GM23338 (cell line): ENCODE data around the gene DDX60. TPM values are rescaled to one million over a fixed set of nuclear protein-coding genes. Genes with fewer than 3 reads are reported as not detected.

Experiments
- ATAC-seq: fragments of 200-7000 bp; cut with Tn5 transposase; 3 replicates; pipeline ENCODE4 v1.9.1; 2020
- DNase-seq: peaks from one replicate; pipeline ENCODE4 v3.0.0-alpha.2; 2015; ENCODE audit warnings: low spot score
- H2AFZ ChIP-seq: fragments of 200-600 bp; sonication (generic); 2 replicates; pipeline ENCODE4 v1.8.0; 2016; ENCODE audit warnings: antibody characterized with exemption, mild to moderate bottlenecking, moderate library complexity
- H3F3A ChIP-seq: fragments of 200-600 bp; sonication (generic); replicated peaks from 2 replicates; pipeline ENCODE4 v1.8.0; 2017; ENCODE audit warnings: antibody characterized with exemption, mixed run types, low read depth
- H3K27ac ChIP-seq: fragments of 200-600 bp; sonication (generic); 2 replicates; pipeline ENCODE4 v1.6.1; 2016; ENCODE audit warnings: low read depth
- H3K27me3 ChIP-seq: fragments of 200-600 bp; sonication (generic); 2 replicates; pipeline ENCODE4 v1.8.0; 2016; ENCODE audit warnings: mild to moderate bottlenecking, mixed run types, moderate library complexity; ENCODE audit not compliant: insufficient read depth
- H3K36me3 ChIP-seq: fragments of 200-600 bp; sonication (generic); 2 replicates; pipeline ENCODE4 v1.8.0; 2016; ENCODE audit warnings: mild to moderate bottlenecking; ENCODE audit not compliant: insufficient read depth
- H3K4me1 ChIP-seq: fragments of 200-600 bp; sonication (generic); 2 replicates; pipeline ENCODE4 v1.8.0; 2016; ENCODE audit warnings: mild to moderate bottlenecking, moderate library complexity; ENCODE audit not compliant: insufficient read depth
- H3K4me2 ChIP-seq: fragments of 200-600 bp; sonication (generic); 2 replicates; pipeline ENCODE4 v1.7.1; 2017; ENCODE audit warnings: mixed run types
- H3K4me3 ChIP-seq: fragments of 200-600 bp; sonication (generic); 2 replicates; pipeline ENCODE4 v1.6.1; 2016; ENCODE audit warnings: mixed run types
- H3K79me2 ChIP-seq: fragments of 200-600 bp; sonication (generic); replicated peaks from 2 replicates; pipeline ENCODE4 v1.8.0; 2017; ENCODE audit warnings: mild to moderate bottlenecking; ENCODE audit not compliant: insufficient read depth
- H3K9me2 ChIP-seq: fragments of 200-600 bp; sonication (generic); 2 replicates; pipeline ENCODE4 v1.8.0; 2017; ENCODE audit not compliant: insufficient read depth
- H4K20me1 ChIP-seq: fragments of 200-600 bp; sonication (generic); replicated peaks from 2 replicates; pipeline ENCODE4 v1.8.0; 2017; ENCODE audit warnings: mild to moderate bottlenecking; ENCODE audit not compliant: insufficient read depth
- H3K27ac Mint-ChIP-seq: 2 replicates; pipeline ENCODE4 v1.8.0; 2020; ENCODE audit warnings: inconsistent platforms, mild to moderate bottlenecking, moderate library complexity, mixed read lengths
- H3K27me3 Mint-ChIP-seq: 3 replicates; pipeline ENCODE4 v1.8.0; 2022; ENCODE audit warnings: low read depth, mild to moderate bottlenecking, moderate library complexity, mixed read lengths, inconsistent platforms; ENCODE audit not compliant: insufficient read depth, poor library complexity
- H3K36me3 Mint-ChIP-seq: 3 replicates; pipeline ENCODE4 v1.8.0; 2021; ENCODE audit warnings: low read depth, mild to moderate bottlenecking, inconsistent platforms, moderate library complexity, mixed read lengths
- H3K4me1 Mint-ChIP-seq: 3 replicates; pipeline ENCODE4 v1.8.0; 2020; ENCODE audit warnings: mild to moderate bottlenecking, inconsistent platforms, mixed read lengths
- H3K4me3 Mint-ChIP-seq: 3 replicates; pipeline ENCODE4 v1.8.0; 2021; ENCODE audit warnings: moderate library complexity, mild to moderate bottlenecking, inconsistent platforms, mixed read lengths
- H3K9me3 Mint-ChIP-seq: 3 replicates; pipeline ENCODE4 v1.8.0; 2020; ENCODE audit warnings: moderate library complexity, mild to moderate bottlenecking, inconsistent platforms, mixed read lengths
- CREB1 ChIP-seq: fragments of 250-450 bp; sonication (Bioruptor Pico); IDR thresholded peaks from 2 replicates; pipeline ENCODE4 v1.5.0; 2020; ENCODE audit warnings: low read depth, mild to moderate bottlenecking, moderate library complexity
- CTCF ChIP-seq, 2 experiments: fragments of 200-600 bp in 1 of 2; sonication (generic) in 1 of 2; conservative IDR thresholded peaks; 2 replicates each; pipeline versions ENCODE4 v1.5.1 to v1.6.1; 2016 to 2017; ENCODE audit warnings: antibody characterized with exemption in 2 of 2, low read depth in 2 of 2, mild to moderate bottlenecking in 2 of 2, moderate library complexity in 1 of 2
- EZH2 ChIP-seq: fragments of 200-600 bp; sonication (generic); IDR thresholded peaks from one replicate; pipeline ENCODE4 v1.8.0; 2017; ENCODE audit warnings: antibody characterized with exemption, mild to moderate bottlenecking, low read depth; ENCODE audit not compliant: unreplicated experiment
- EZH2phosphoT487 ChIP-seq: fragments of 200-600 bp; sonication (generic); IDR thresholded peaks from one replicate; pipeline ENCODE4 v1.8.1; 2018; ENCODE audit warnings: antibody characterized with exemption; ENCODE audit not compliant: unreplicated experiment
- JUNB ChIP-seq: IDR thresholded peaks from one replicate; pipeline ENCODE4 v1.6.1; 2016; ENCODE audit warnings: antibody characterized with exemption; ENCODE audit not compliant: unreplicated experiment
- NANOG ChIP-seq: IDR thresholded peaks from 2 replicates; pipeline ENCODE4 v1.6.1; 2016; ENCODE audit warnings: antibody characterized with exemption, borderline replicate concordance
- POLR2AphosphoS5 ChIP-seq: IDR thresholded peaks from 2 replicates; pipeline ENCODE4 v1.6.1; 2016; ENCODE audit warnings: antibody characterized with exemption, low read depth
- REST ChIP-seq: IDR thresholded peaks from one replicate; pipeline ENCODE4 v1.6.1; 2018; ENCODE audit warnings: antibody characterized with exemption; ENCODE audit not compliant: unreplicated experiment
- STAT1 ChIP-seq: IDR thresholded peaks from one replicate; pipeline ENCODE4 v1.6.1; 2016; ENCODE audit warnings: antibody characterized with exemption; ENCODE audit not compliant: unreplicated experiment
- ZNF114 ChIP-seq: fragments of 250-450 bp; sonication (Bioruptor Pico); IDR thresholded peaks from 2 replicates; pipeline ENCODE4 v1.5.0; 2020; ENCODE audit warnings: mild to moderate bottlenecking, moderate library complexity
- ZNF331 ChIP-seq: fragments of 250-450 bp; sonication (Bioruptor Pico); IDR thresholded peaks from 2 replicates; pipeline ENCODE4 v1.5.0; 2020; ENCODE audit warnings: low read depth, mild to moderate bottlenecking, moderate library complexity
- ZNF462 ChIP-seq: fragments of 250-450 bp; sonication (Bioruptor Pico); IDR thresholded peaks from 2 replicates; pipeline ENCODE4 v1.5.0; 2020; ENCODE audit warnings: mild to moderate bottlenecking, moderate library complexity
- polyA plus RNA-seq: library from polyadenylated mRNA; unstranded; fragments of >200 nt; fragmentation: Nextera tagmentation; extraction: Ambion mirVana; gene quantifications from 2 replicates; pipeline ENCODE4 v1.2.1, GENCODE V29; 2016
- total RNA-seq: library from RNA; depleted of rRNA; stranded (reverse); fragments of >200 nt; shearing (Covaris generic); gene quantifications from 2 replicates; pipeline ENCODE4 v1.2.3, GENCODE V29; 2014
- TF ChIP-seq, protein P1 (sequence below): IDR thresholded peaks from 2 replicates; pipeline ENCODE4 v1.6.1; 2016; ENCODE audit warnings: antibody characterized with exemption

The DDX60 gene
- total and polyA plus RNA-seq, 2 experiments from 2014 or later, result 1.0 to 1.4 TPM

- ATAC-seq (no peak), DNase-seq (no peak)
- Histone ChIP-seq H3K4me3 (no peak overlapping the region), H3K9me2 (no peaks in the 10 kb centered on the region), H3F3A (no peaks in the 10 kb centered on the region), H3K36me3 (no peaks in the 10 kb centered on the region), H3K4me1 (no peaks in the 10 kb centered on the region), H3K27ac (no peak overlapping the region), H4K20me1 (no peaks in the 10 kb centered on the region), H2AFZ (no peak overlapping the region), H3K79me2 (no peaks in the 10 kb centered on the region), H3K27me3 (no peaks in the 10 kb centered on the region), H3K4me2 (no peak overlapping the region)
- Mint-ChIP-seq H3K9me3 (no peaks in the 10 kb centered on the region), H3K27ac (no peak overlapping the region), H3K27me3 (no peaks in the 10 kb centered on the region), H3K36me3 (no peaks in the 10 kb centered on the region), H3K4me3 (no peak overlapping the region), H3K4me1 (no peaks in the 10 kb centered on the region; the same call in 2 of the 3 replicates)
- no peak for TF ChIP-seq REST
- no peak for TF ChIP-seq EZH2phosphoT487
- no peak for TF ChIP-seq CTCF (conservative IDR thresholded peaks at IDR 0.05; ENCODE audit: low read depth in 2 of 2)
- no peak for TF ChIP-seq JUNB
- TF ChIP-seq ZNF331 (CRISPR knock-in tag), result no peak
- no peak for TF ChIP-seq NANOG
- no peak for TF ChIP-seq CREB1
- no peak for TF ChIP-seq EZH2
- TF ChIP-seq, protein P1, sequence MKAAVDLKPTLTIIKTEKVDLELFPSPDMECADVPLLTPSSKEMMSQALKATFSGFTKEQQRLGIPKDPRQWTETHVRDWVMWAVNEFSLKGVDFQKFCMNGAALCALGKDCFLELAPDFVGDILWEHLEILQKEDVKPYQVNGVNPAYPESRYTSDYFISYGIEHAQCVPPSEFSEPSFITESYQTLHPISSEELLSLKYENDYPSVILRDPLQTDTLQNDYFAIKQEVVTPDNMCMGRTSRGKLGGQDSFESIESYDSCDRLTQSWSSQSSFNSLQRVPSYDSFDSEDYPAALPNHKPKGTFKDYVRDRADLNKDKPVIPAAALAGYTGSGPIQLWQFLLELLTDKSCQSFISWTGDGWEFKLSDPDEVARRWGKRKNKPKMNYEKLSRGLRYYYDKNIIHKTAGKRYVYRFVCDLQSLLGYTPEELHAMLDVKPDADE, result no peak
- no peak for TF ChIP-seq STAT1
- TF ChIP-seq POLR2AphosphoS5, result no peak
- no peak for TF ChIP-seq ZNF462 (CRISPR knock-in tag)
- no peak for TF ChIP-seq ZNF114 (CRISPR knock-in tag)
These were observed 12.1 kb downstream of the DDX60 start for GRCh38 chr4:168306476-168306875.
